HTR-8/SVneo (cell line): Measurements from ENCODE around the gene MAPK8.

Experiments used
- DNase-seq: peaks from one replicate; pipeline ENCODE4 v3.0.0; 2011; ENCODE audit warnings: low spot score, mixed read lengths; ENCODE audit not compliant: insufficient read length
- FAIRE-seq: peaks from 2 replicates; lab custom pipeline; 2011; peaks lifted over from hg19 to GRCh38; lab: Jason Lieb, UNC

Gene MAPK8

GRCh38 chr10:48442809-48443177 is 136.3 kb downstream of the MAPK8 start:
- DNase-seq = no peak
- FAIRE-seq = no peak

GRCh38 chr10:48444266-48444665 is 137.8 kb downstream of the MAPK8 start:
- FAIRE-seq (no peak), DNase-seq (peak; percentile 24)

- DNase-seq = peak; percentile 44
- no peak for FAIRE-seq
Measured at GRCh38 chr10:48444861-48445841, 138.7 kb downstream of the MAPK8 start.

- no peak for FAIRE-seq
- DNase-seq = no peak
Measured at GRCh38 chr10:48445932-48446331, 139.5 kb downstream of the MAPK8 start.

GRCh38 chr10:48446785-48447184 is 140.3 kb downstream of the MAPK8 start:
- FAIRE-seq = peak; percentile 13
- DNase-seq = no peak

GRCh38 chr10:48447356-48448215 is 141.1 kb downstream of the MAPK8 start:
- FAIRE-seq = no peak

GRCh38 chr10:48448796-48449195 is 142.3 kb downstream of the MAPK8 start:
- DNase-seq (no peak), FAIRE-seq (no peak)

More at GRCh38 chr10:48447356-48448215, 141.1 kb downstream of the MAPK8 start:
- no peak for DNase-seq

- FAIRE-seq (no peak), DNase-seq (no peak)
Measured at GRCh38 chr10:48449501-48450232, 143.2 kb downstream of the MAPK8 start.

- FAIRE-seq = no peak
Measured at GRCh38 chr10:48450233-48450740, 143.8 kb downstream of the MAPK8 start.

GRCh38 chr10:48450741-48451466 is 144.4 kb downstream of the MAPK8 start:
- FAIRE-seq (no peak), DNase-seq (no peak)

More at GRCh38 chr10:48450233-48450740, 143.8 kb downstream of the MAPK8 start:
- DNase-seq = no peak

- DNase-seq = no peak
- no peak for FAIRE-seq
Measured at GRCh38 chr10:48451969-48452878, 145.7 kb downstream of the MAPK8 start.

- no peak for DNase-seq
- FAIRE-seq = no peak
Measured at GRCh38 chr10:48452879-48453412, 146.5 kb downstream of the MAPK8 start.

- FAIRE-seq (no peak), DNase-seq (no peak)
Measured at GRCh38 chr10:48453451-48454301, 147.2 kb downstream of the MAPK8 start.

GRCh38 chr10:48454302-48455054 is 148.0 kb downstream of the MAPK8 start:
- FAIRE-seq (no peak), DNase-seq (no peak)

GRCh38 chr10:48455055-48455391 is 148.5 kb downstream of the MAPK8 start:
- DNase-seq (no peak), FAIRE-seq (no peak)

GRCh38 chr10:48455392-48456151 is 149.1 kb downstream of the MAPK8 start:
- FAIRE-seq (no peak), DNase-seq (no peak)
